Stimulated activated CD8-positive, alpha-beta memory T cell treated with anti-CD3 and anti-CD28 coated beads, Interleukin-15, amount 100 ng/mL, for 4 hours (primary cell): ENCODE measurements around the gene EYS.

Experiments
- DNase-seq, 2 donors: peaks; one replicate each; pipeline ENCODE4 v3.0.0-alpha.2; 2020; ENCODE audit warnings: low read depth in 2 of 2

The EYS gene

GRCh38 chr6:64141680-64142079 lies 1565.3 kb downstream of the EYS start:
- DNase-seq: no peak

- DNase-seq: no peak
Observed at GRCh38 chr6:64128301-64129024, 1578.6 kb downstream of the EYS start.

GRCh38 chr6:64123761-64124633 lies 1583.0 kb downstream of the EYS start:
- no peak for DNase-seq

- DNase-seq: no peak
Observed at GRCh38 chr6:64122712-64123375, 1584.2 kb downstream of the EYS start.

- DNase-seq: no peak
Observed at GRCh38 chr6:64121011-64121565, 1585.9 kb downstream of the EYS start.

- no peak for DNase-seq
Observed at GRCh38 chr6:64113704-64114103, 1593.3 kb downstream of the EYS start.

GRCh38 chr6:64104051-64104450 lies 1603.0 kb downstream of the EYS start:
- DNase-seq: no peak

- no peak for DNase-seq
Observed at GRCh38 chr6:64103480-64103879, 1603.5 kb downstream of the EYS start.

- no peak for DNase-seq
Observed at GRCh38 chr6:64100702-64101303, 1606.2 kb downstream of the EYS start.

GRCh38 chr6:64090352-64090751 lies 1616.7 kb downstream of the EYS start:
- no peak for DNase-seq

GRCh38 chr6:64085126-64085525 lies 1621.9 kb downstream of the EYS start:
- no peak for DNase-seq

GRCh38 chr6:64084185-64084663 lies 1622.8 kb downstream of the EYS start:
- no peak for DNase-seq

GRCh38 chr6:64083261-64083660 lies 1623.8 kb downstream of the EYS start:
- no peak for DNase-seq

- no peak for DNase-seq
Observed at GRCh38 chr6:64081453-64081852, 1625.6 kb downstream of the EYS start.

- DNase-seq: no peak
Observed at GRCh38 chr6:64074981-64075380, 1632.0 kb downstream of the EYS start.

GRCh38 chr6:64072686-64073085 lies 1634.3 kb downstream of the EYS start:
- DNase-seq: no peak

- no peak for DNase-seq
Observed at GRCh38 chr6:64064919-64065318, 1642.1 kb downstream of the EYS start.

- DNase-seq: no peak
Observed at GRCh38 chr6:64062960-64063683, 1643.9 kb downstream of the EYS start.

GRCh38 chr6:64054861-64055260 lies 1652.2 kb downstream of the EYS start:
- DNase-seq: no peak

GRCh38 chr6:64050590-64050989 lies 1656.4 kb downstream of the EYS start:
- DNase-seq: no peak

GRCh38 chr6:64049736-64050135 lies 1657.3 kb downstream of the EYS start:
- no peak for DNase-seq
